Measurements from ENCODE around the gene SELENON. TPM values are rescaled to one million over a fixed set of nuclear protein-coding genes. Genes with fewer than 3 reads are reported as not detected.
A peak's percentile ranks its signal among the peaks of the same experiment; 100 is the strongest.

Gene SELENON
- total RNA-seq, 1 experiment from 2014 or later: 62.9 TPM

DNA sequence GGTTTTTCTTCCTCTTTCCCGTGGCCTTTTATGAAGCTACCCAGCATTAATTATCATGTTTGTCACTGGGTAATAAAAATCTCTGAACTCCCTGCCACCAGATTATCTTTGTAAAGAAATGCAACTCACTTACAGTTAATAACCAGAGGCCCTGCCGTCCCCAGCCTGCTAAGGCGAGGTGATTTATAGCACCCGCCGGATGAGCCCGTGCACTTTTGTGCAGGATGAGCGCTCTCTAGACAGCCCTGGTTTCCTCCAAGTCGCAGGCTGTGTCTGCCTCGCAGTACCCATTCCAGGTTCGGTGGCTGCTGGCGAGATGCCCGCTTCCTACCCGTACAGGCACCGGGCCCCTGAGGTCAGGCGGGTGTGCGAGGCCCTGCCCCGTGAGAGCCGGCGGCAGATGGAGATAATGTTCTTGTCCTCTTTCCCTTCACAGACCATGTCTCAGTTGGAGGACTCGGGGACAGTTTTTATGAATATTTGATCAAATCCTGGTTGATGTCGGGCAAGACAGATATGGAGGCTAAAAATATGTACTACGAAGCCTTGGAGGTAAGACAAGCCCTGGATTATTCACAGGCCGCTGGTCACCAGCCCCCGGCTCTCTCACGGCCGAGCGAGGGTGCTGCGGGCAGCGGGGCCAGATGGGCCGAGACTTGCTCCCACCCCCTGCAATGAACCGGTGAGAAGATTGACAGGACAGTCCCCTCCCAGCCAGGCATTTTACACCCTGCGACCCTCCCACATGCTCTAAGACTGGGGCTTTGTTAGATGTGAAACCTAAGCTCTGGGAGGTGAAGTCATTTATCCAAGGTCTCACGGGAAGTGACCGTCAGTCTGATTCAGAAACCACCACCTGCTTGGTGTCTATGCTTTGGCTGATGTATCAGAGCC is 28.5 kb upstream of the SELENON start:
- peak; percentile 73 for DNase-seq (ENCODE audit: low read depth)

- no peak for DNase-seq (ENCODE audit: low read depth)
Observed at GRCh38 chr1:25772164-25772563, 27.8 kb upstream of the SELENON start.

DNA sequence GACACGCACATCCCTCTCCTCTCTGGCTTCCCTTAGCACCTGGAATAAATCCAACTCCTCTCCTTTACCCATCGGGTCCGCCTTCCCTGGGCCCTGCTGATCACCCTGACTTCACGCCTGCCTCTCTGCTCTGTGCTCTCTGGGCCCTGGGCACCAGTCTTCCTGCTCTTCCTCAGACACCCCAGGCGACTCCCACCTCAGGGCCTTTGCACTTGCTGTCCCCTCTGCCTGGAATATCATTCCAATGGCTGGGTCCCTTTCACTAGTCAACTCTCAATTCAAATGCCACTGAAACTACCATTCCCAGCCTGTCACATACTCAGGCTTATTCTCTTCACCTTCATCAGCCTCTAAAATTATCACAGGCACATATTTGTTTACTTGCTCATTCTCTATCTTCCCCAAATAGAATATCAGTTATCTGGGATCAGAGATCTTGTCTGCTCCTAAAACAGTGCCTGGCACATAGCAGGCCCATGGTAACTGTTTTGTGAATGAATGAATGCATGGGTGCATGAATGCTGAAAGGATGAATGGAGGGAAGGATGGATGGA is 27.2 kb upstream of the SELENON start:
- DNase-seq (ENCODE audit: low read depth): no peak

GRCh38 chr1:25773441-25774125 is 26.4 kb upstream of the SELENON start:
- DNase-seq (ENCODE audit: low read depth): peak; percentile 95

GRCh38 chr1:25774206-25774803 is 25.7 kb upstream of the SELENON start:
- no peak for DNase-seq (ENCODE audit: low read depth)

- DNase-seq (ENCODE audit: low read depth): peak; percentile 56
Observed at GRCh38 chr1:25774921-25775771, 24.8 kb upstream of the SELENON start.

GRCh38 chr1:25779388-25779787 is 20.6 kb upstream of the SELENON start:
- DNase-seq (ENCODE audit: low read depth): no peak

DNA sequence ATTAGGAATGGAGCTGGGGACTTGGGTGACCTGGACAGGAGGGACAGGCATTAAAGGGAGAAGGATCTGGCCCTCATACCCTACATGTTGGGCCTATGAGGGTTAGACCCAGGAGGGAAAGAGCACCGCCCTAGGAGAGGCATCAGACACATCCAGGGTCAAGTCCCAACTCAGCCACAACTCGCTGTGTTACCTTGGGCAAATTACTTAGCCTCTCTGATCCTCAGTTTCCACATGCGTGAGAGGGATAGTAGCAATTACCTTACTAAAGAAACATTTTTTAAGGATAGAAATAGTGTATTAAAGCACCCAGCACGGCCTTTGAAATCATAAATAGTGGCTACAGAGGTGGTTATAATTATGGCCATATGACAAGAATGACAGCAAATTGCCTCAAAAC is 20.1 kb upstream of the SELENON start:
- no peak for DNase-seq (ENCODE audit: low read depth)

DNA sequence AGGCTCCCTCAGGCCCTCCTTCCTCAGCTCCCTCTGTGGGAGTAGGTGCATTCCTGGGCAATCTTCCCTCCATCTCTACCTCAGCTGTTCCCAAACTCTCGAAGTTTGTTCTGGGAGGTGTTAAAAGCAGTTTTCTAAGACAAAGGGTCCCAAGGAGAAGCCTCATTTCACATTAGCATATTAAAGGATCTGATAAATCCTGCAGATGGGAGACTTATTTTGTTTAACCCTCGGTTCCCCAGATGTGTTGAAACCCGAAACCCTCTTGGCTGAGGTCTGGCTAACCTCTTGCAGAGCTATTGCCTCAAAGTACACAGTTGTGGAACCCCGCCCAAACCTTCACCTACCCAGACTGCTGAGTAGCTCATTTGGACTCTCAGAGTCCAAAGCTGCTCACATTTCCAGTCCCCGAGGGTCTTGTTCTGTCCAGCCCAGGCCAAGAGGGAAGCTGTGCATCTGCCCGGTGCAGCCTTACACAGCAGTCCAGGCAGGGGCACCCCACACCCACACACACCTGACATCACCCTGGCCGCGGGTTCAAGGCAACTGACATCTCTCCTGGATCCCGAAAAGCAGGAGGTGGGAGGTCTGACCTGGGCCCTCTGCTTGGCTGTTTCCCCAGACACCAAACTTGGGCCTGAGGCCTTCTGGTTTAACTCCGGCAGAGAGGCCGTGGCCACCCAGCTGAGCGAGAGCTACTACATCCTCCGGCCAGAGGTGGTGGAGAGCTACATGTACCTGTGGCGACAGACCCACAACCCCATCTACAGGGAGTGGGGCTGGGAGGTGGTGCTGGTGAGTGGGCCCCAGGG is 19.5 kb upstream of the SELENON start:
- no peak for DNase-seq (ENCODE audit: low read depth)

DNA sequence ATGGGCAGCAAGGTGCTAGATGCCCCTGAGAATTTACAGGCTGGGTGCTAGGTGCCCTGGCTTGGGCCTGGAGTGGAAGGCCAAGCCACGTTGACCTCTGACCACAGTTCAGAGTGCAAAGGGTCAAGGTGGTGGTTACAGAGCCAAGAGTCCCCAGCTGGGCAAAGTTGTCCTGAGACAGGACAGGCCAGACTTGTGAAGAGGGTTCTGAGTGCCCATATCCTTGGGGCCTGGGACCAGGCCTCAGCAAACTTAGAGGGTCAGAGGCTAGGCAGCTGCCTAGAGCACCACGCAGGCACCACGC is 18.9 kb upstream of the SELENON start:
- DNase-seq (ENCODE audit: low read depth): no peak

DNA sequence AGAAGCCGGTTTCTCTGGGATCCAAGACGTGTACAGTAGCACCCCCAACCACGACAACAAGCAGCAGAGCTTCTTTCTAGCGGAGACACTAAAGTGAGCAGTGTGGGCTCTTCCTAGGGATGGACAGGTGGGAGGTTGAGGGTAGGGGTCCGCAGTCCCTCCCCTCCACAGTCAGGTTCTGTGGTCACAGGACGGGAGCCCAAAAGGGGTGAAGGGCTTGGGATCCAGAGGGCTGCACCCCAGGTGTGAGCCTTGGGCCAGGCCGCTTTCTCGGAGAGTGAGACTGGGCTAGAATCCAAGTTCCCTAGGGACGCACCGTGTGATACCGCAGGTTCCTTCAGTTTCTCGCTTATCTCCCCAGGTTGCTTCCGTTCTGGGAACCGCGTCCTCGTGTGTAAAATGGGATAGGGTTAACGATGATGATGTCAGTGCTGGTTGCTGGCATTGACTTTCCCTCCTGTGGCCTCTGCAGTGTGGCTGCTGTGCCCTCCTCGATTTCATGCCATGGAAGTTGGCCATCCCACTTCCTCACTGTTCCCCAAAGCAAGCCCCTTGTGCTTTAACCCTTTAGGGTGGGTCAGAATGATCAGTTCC is 17.3 kb upstream of the SELENON start:
- DNase-seq (ENCODE audit: low read depth): no peak

DNA sequence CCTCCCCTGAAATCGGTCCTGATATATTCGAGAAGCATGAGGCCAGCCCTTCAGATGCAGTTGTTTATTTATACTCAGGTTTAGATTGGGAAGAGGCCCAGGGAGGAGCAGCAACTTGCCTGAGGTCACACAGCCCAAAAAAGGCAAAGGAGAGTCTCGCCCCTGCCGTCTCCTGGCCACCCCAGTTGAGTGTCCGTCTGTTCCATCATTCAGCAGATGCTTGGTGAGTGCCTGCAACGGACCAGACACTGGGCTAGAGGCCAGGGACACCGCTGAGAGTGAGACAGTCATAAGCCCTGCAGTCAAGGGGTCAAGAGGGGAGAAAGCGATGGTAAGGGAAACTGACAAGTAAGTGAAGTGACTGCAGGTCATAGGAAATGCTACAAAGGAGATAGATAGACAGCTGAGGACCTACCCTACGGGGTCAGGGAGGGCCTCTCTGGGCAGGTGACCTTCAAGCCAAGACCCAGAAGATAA is 15.4 kb upstream of the SELENON start:
- peak; percentile 85 for DNase-seq (ENCODE audit: low read depth)

GRCh38 chr1:25785333-25786067 is 14.5 kb upstream of the SELENON start:
- no peak for DNase-seq (ENCODE audit: low read depth)

GRCh38 chr1:25786887-25787759 is 12.9 kb upstream of the SELENON start:
- DNase-seq (ENCODE audit: low read depth): peak; percentile 80

GRCh38 chr1:25787760-25788166 is 12.2 kb upstream of the SELENON start:
- no peak for DNase-seq (ENCODE audit: low read depth)

DNA sequence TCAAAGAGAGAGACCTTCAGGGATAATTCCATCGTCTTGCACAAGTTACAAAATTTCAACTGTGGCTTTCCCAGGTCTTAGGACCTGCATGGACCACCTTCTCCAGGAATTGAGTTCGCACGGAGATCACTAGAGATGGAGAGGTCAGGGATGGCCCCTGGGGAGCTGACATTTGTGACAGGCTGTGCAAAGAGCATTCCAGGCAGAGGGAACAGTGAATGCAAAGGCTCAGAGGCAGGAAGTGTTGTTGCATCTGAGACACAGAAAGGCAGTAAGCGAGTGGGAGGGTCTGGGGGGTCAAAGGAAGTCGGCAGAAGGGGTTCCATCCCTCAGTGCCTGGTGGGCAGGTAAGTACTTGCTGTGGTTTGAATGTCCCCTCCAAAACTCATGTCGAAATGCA is 9.5 kb upstream of the SELENON start:
- DNase-seq (ENCODE audit: low read depth): no peak

- DNase-seq (ENCODE audit: low read depth): no peak
Observed at GRCh38 chr1:25792115-25792514, 7.9 kb upstream of the SELENON start.

DNA sequence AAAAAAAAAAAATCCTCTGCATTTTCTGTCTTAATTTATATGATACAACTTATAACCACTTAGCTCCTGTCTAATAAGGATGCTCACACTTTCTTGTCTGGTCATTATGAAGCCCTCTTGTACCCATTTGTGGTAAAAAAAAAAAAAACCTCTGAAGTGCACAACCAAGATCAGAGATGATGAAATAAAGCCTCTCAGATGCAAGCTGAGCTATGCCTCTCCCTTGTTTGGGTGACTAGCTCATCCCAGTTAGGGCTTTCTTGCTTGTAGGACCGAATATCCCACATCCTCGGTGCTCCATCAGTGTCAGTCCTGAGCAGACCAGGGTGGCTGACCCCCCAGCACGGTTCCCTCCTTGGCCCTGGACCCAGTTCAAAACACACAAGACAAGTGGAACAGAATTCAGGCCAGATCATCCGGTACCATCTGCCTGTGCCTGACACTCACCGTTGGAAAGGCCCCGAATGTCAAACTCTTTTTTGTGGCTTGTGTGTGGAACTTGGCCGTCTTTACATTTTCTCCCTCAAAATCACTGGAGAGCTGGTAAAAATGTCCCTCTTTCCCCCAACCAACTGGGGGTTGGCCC is 6.3 kb upstream of the SELENON start:
- DNase-seq (ENCODE audit: low read depth): no peak

All from M059J (cell line).